GM21737 (cell line): ENCODE measurements around the gene TNPO3.
"Not testable (repeated sequence)": the region's sequence is repeated elsewhere in the genome, so short reads cannot be mapped to it uniquely, and the experiment has no call there.

Experiments
- ATAC-seq: cut with Tn5 transposase; IDR thresholded peaks from one replicate; pipeline ENCODE4 v1.9.1; 2021; ENCODE audit warnings: mild to moderate bottlenecking, moderate library complexity; ENCODE audit not compliant: unreplicated experiment

TNPO3 gene

GRCh38 chr7:128924707-128925588 is 130.0 kb downstream of the TNPO3 start:
- no peak for ATAC-seq

GRCh38 chr7:128923411-128923800 is 131.5 kb downstream of the TNPO3 start:
- ATAC-seq = no peak

GRCh38 chr7:128922496-128923410 is 132.2 kb downstream of the TNPO3 start:
- ATAC-seq = no peak

GRCh38 chr7:128921866-128922440 is 133.0 kb downstream of the TNPO3 start:
- no peak for ATAC-seq

- no peak for ATAC-seq
Measured at GRCh38 chr7:128920913-128921582, 133.9 kb downstream of the TNPO3 start.

- no peak for ATAC-seq
Measured at GRCh38 chr7:128919881-128920799, 134.8 kb downstream of the TNPO3 start.

- no peak for ATAC-seq
Measured at GRCh38 chr7:128919241-128919640, 135.7 kb downstream of the TNPO3 start.

GRCh38 chr7:128918016-128918665 is 136.8 kb downstream of the TNPO3 start:
- ATAC-seq = no peak

GRCh38 chr7:128917122-128917521 is 137.8 kb downstream of the TNPO3 start:
- ATAC-seq = no peak

- ATAC-seq = no peak
Measured at GRCh38 chr7:128916643-128916915, 138.3 kb downstream of the TNPO3 start.

- ATAC-seq = no peak
Measured at GRCh38 chr7:128915841-128916642, 138.9 kb downstream of the TNPO3 start.

- ATAC-seq = no peak
Measured at GRCh38 chr7:128915271-128915819, 139.6 kb downstream of the TNPO3 start.

- ATAC-seq = peak; percentile 55
Measured at GRCh38 chr7:128914566-128915151, 140.3 kb downstream of the TNPO3 start.

GRCh38 chr7:128913870-128914565 is 140.9 kb downstream of the TNPO3 start:
- no peak for ATAC-seq

GRCh38 chr7:128912709-128913495 is 142.0 kb downstream of the TNPO3 start:
- not testable (repeated sequence) for ATAC-seq

GRCh38 chr7:128912281-128912680 is 142.6 kb downstream of the TNPO3 start:
- no peak for ATAC-seq
